Measurements from ENCODE around the gene SPINK4. TPM values are rescaled to one million over a fixed set of nuclear protein-coding genes. Genes with fewer than 3 reads are reported as not detected.
A peak's percentile ranks its signal among the peaks of the same experiment; 100 is the strongest.

The SPINK4 gene
- polyA plus RNA-seq, 4 donors, result not detected

- peak; percentile 98 to 99 (median 98) for DNase-seq (ENCODE audit: low read depth in 4 of 4, low spot score in 3 of 4)
These were observed 50.5 kb downstream of the SPINK4 start, which contains the start of gene NFX1 for GRCh38 chr9:33290247-33291030. Gene NFX1, plus strand, starts transcription at chr9:33290516. Its CDS starts 57 bp downstream, at chr9:33290573.

GRCh38 chr9:33291031-33291397, 51.0 kb downstream of the SPINK4 start:
- peak in 1 of 4 donors; percentile 19 for DNase-seq (ENCODE audit: low read depth in 4 of 4, low spot score in 3 of 4)

DNA sequence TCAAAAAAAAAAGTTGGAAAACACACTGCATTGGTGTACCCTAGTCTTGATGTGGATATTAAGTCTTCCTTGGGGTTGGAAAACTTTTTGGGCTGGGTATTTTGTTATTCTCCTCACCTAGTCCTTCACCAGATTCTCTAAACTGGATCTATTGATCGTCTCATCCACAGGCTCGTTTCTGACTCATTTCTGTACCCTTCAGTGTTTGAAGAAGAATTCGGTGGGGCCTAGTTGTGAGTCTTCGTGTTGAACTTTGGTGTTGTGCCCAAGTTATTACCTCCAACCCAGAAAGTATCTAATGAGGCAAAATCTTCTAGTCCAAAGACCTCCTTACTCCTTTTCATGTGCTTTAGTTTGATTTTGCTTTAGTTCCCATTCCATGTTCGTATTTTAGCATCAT, 51.9 kb downstream of the SPINK4 start:
- DNase-seq (ENCODE audit: low read depth in 4 of 4, low spot score in 3 of 4), result no peak

DNA sequence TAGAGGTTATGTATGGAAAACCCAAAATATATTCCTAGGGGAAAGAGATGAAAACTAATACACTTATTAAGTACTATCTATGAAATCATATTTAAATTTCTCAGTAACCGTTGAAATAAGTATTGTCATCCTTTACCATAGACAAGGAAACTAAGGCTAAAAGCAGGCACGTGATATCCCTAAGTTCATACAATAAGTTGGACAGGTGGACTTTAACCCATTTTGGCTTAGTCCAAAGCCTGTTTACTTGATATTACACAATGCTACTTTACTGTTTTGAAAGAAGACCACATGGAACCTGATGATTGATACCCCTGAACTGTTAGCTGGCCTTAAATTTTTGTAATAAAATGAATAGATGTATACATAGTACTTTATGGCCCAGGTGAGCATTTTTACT, 53.8 kb downstream of the SPINK4 start:
- DNase-seq (ENCODE audit: low read depth in 4 of 4, low spot score in 3 of 4), result no peak

DNA sequence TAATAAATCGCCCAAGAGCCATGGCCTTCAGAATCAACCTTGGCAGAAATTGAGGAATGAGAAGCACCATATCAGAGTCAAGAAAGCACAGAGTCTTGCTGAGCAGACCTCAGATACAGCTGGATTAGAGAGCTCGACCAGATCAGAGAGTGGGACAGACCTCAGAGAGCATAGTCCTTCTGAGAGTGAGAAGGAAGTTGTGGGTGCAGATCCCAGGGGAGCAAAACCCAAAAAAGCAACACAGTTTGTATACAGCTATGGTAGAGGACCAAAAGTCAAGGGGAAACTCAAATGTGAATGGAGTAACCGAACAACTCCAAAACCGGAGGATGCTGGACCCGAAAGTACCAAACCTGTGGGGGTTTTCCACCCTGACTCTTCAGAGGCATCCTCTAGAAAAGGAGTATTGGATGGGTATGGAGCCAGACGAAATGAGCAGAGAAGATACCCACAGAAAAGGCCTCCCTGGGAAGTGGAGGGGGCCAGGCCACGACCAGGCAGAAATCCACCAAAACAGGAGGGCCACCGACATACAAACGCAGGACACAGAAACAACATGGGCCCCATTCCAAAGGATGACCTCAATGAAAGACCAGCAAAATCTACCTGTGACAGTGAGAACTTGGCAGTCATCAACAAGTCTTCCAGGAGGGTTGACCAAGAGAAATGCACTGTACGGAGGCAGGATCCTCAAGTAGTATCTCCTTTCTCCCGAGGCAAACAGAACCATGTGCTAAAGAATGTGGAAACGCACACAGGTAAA, 54.9 kb downstream of the SPINK4 start:
- no peak for DNase-seq (ENCODE audit: low read depth in 4 of 4, low spot score in 3 of 4)

DNA sequence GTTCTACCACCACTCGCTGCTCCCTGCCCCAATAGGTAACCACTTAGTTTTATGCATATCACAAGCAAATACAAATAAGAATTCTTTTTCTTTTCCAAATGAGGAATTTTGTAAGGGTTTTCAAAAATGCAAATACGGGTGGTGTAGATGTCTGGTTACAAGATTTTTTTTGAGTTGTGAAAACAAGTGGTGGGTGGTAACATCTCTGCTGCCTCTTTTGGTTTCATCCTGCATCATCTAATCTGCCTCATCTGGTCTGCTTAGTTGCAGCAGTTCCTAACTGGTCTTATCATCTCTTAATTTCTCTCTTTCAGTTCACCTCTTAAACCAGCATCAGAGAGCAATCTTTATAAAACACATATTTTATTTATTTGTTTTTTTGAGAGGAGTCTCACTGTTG, 55.6 kb downstream of the SPINK4 start:
- DNase-seq (ENCODE audit: low read depth in 4 of 4, low spot score in 3 of 4), result no peak

DNA sequence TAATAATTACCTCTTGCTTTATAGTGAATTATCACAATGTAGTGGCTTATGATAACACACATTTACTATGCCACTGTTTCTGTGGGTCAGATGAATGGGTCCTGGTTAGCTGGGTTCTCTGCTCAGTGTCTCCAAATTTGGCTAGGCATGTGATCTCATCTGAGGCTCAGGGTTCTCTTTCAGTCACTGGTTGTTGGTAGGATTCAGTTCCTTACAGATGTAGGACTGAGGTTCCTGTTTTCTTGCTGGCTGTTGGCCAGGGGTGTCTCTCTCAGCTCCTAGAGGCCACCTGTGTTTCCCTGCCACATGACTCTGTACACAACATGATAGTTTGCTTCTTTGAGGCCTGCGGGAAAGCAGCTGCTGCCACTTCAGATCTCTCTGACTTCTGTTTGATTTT, 57.5 kb downstream of the SPINK4 start:
- no peak for DNase-seq (ENCODE audit: low read depth in 4 of 4, low spot score in 3 of 4)

Other genes starting within 250 kb of the SPINK4 start
- 10 to 100 TPM; 42.5 to 53.0 (median 43.8) TPM for gene APTX, start 238.5 kb upstream of the SPINK4 start, polyA plus RNA-seq (ENCODE audit: insufficient read length in 4 of 4)
- 100 to 1,000 TPM; 238 to 275 (median 248) TPM for gene DNAJA1, start 214.9 kb upstream of the SPINK4 start, polyA plus RNA-seq (ENCODE audit: insufficient read length in 4 of 4)
- 10 to 100 TPM; 23.7 to 29.3 (median 27.8) TPM for gene SMU1, start 163.5 kb upstream of the SPINK4 start, polyA plus RNA-seq (ENCODE audit: insufficient read length in 4 of 4)
- gene B4GALT1, start 72.8 kb upstream of the SPINK4 start, polyA plus RNA-seq (ENCODE audit: insufficient read length in 4 of 4), result 100 to 1,000 TPM in 3 of 4 donors, 10 to 100 TPM in 1; 88.5 to 135 (median 122) TPM
- 10 to 100 TPM; 81.9 to 91.2 (median 86.4) TPM for gene BAG1, start 24.5 kb downstream of the SPINK4 start, polyA plus RNA-seq (ENCODE audit: insufficient read length in 4 of 4)
- gene CHMP5, start 24.9 kb downstream of the SPINK4 start, polyA plus RNA-seq (ENCODE audit: insufficient read length in 4 of 4), result 100 to 1,000 TPM; 117 to 140 (median 134) TPM
- 10 to 100 TPM; 29.4 to 33.7 (median 32.1) TPM for gene NFX1, start 50.3 kb downstream of the SPINK4 start, polyA plus RNA-seq (ENCODE audit: insufficient read length in 4 of 4)
- gene AQP7, start 162.4 kb downstream of the SPINK4 start, polyA plus RNA-seq (ENCODE audit: insufficient read length in 4 of 4), result 10 to 100 TPM; 17.9 to 22.4 (median 19.4) TPM
- gene AQP3, start 207.4 kb downstream of the SPINK4 start, polyA plus RNA-seq (ENCODE audit: insufficient read length in 4 of 4), result 100 to 1,000 TPM in 1 of 4 donors, 10 to 100 TPM in 3; 43.5 to 137 (median 49.8) TPM
- gene NOL6, start 233.8 kb downstream of the SPINK4 start, polyA plus RNA-seq (ENCODE audit: insufficient read length in 4 of 4), result 10 to 100 TPM; 24.0 to 25.5 (median 25.3) TPM